Measurements from ENCODE around the gene EDA. TPM values are rescaled to one million over a fixed set of nuclear protein-coding genes. Genes with fewer than 3 reads are reported as not detected.

The EDA gene
- total RNA-seq, 4 donors from 2014 or later, result 0.37 to 12.4 (median 3.8) TPM

DNA sequence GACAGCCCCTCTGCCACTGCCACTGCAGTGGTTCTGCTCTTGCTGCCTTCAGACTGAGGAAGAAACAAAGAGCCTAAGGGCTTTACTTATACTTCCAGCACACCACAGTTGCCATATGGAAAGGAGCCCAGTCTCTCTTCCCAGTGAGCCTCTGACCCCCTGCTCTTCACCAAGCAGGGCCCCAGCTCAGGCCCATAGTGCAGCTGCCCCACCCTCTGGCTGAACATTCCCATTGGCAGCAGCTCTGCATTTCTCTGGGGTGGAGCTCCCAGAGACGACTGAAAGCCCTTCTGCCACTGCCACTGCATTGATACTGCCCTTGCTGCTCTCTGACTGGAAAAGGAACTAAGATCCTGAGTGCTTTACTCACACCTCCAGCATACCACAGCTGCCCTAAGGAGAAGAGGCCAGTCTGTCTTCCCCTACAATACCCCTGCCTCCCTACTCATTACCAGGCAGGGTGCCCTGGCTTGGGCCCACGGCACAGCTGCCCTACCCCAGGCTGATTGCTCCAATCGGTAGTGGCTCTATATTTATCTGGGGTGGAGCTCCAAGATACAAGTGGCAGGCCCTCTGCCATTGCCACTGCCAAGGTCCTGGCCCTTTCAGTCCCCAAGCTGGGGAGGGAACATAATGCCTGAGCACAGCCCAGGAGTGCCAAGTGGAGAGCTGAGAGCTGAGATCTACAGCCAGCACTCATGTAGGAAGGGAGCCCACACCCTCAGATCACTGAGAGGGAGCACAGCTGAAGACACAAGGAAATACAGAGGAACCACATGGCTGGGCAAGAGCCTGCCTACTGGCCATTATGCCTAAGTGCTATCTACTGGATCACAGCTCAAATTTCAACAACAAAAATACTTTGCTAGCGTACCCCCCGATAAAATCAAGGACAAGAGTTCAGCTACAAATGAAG is 397.8 kb downstream of the EDA start:
- H3K9me3 ChIP-seq, result no peaks in the 10 kb centered on the region
- intact Hi-C loops (cut with DNase I; ENCODE audit: low total_unique reads), result no loop called here
- in situ Hi-C loops (cut with MboI; ENCODE audit: low pct_ligation_motif_present in 1 of 4, low pct_unique_long_range_greater_than_20kb in 1 of 4, low sequenced_read_pairs in 3 of 4), result no loop called here
- no peak overlapping the region for H3K27ac ChIP-seq
- no peaks in the 10 kb centered on the region for H3K27me3 ChIP-seq
- TF ChIP-seq POLR2A (IDR thresholded peaks at IDR 0.05), result no peak
- TF ChIP-seq POLR2AphosphoS5 (IDR thresholded peaks at IDR 0.05), result no peak
- TF ChIP-seq EP300 (IDR thresholded peaks at IDR 0.05; ENCODE audit: low read depth), result no peak
- TF ChIP-seq, protein P1, sequence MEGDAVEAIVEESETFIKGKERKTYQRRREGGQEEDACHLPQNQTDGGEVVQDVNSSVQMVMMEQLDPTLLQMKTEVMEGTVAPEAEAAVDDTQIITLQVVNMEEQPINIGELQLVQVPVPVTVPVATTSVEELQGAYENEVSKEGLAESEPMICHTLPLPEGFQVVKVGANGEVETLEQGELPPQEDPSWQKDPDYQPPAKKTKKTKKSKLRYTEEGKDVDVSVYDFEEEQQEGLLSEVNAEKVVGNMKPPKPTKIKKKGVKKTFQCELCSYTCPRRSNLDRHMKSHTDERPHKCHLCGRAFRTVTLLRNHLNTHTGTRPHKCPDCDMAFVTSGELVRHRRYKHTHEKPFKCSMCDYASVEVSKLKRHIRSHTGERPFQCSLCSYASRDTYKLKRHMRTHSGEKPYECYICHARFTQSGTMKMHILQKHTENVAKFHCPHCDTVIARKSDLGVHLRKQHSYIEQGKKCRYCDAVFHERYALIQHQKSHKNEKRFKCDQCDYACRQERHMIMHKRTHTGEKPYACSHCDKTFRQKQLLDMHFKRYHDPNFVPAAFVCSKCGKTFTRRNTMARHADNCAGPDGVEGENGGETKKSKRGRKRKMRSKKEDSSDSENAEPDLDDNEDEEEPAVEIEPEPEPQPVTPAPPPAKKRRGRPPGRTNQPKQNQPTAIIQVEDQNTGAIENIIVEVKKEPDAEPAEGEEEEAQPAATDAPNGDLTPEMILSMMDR (IDR thresholded peaks at IDR 0.05), result no peak
- 44 to 60% methylated on average over 1 to 5 of the region's 5 CpGs for WGBS, 2 donors (ENCODE audit: low coverage in 1 of 2)
- no peaks in the 10 kb centered on the region for H3K4me1 ChIP-seq
- no peak for DNase-seq
- no peak overlapping the region for H3K4me3 ChIP-seq
- no peaks in the 10 kb centered on the region for H3K36me3 ChIP-seq

DNA sequence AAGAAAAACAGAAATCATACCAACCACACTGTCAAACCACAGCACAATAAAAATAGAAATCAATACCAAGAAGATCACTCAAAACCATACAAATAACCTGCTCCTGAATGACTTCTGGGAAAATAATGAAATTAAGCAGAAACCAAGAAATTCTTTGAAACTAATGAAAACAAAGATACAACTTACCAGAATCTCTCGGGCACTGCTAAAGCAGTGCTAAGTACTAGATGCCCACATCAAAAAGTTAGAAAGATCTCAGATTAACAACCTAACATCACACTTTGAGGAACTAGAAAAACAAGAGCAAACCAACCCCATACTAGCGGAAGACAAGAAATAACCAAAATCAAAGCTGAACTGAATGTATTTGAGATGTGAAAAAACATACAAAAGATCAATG is 400.6 kb downstream of the EDA start:
- WGBS, 2 donors (ENCODE audit: low coverage in 1 of 2), result 83 to 100% methylated on average over 1 to 2 of the region's 2 CpGs
- no peak for DNase-seq
- H3K36me3 ChIP-seq, result no peaks in the 10 kb centered on the region
- no peak overlapping the region for H3K27ac ChIP-seq
- TF ChIP-seq EP300 (IDR thresholded peaks at IDR 0.05; ENCODE audit: low read depth), result no peak
- no peaks in the 10 kb centered on the region for H3K9me3 ChIP-seq
- in situ Hi-C loops (cut with MboI; ENCODE audit: low pct_ligation_motif_present in 1 of 4, low pct_unique_long_range_greater_than_20kb in 1 of 4, low sequenced_read_pairs in 3 of 4), result no loop called here
- no peaks in the 10 kb centered on the region for H3K27me3 ChIP-seq
- intact Hi-C loops (cut with DNase I; ENCODE audit: low total_unique reads), result no loop called here
- no peaks in the 10 kb centered on the region for H3K4me1 ChIP-seq
- H3K4me3 ChIP-seq, result no peak overlapping the region

DNA sequence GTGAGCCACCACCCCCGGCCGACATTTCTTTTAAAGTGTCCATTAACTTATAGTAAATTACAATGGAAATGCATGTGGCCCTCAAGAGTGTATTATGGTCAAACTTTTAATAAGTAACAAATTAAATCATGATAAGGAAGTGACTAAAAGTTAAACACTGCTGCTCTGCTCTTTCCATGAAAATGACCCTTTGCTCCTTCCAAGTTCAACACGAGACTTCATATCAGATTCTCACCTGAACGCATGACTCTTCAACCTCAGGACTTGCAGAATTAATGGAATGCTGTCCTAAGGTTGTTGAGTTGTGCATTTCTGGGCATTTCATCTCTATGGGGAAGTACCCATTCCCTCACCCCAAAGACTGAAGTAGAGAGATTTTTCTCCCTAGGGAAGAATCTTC is 406.7 kb downstream of the EDA start:
- Histone ChIP-seq H3K27ac (no peak overlapping the region), H3K4me3 (no peak overlapping the region), H3K27me3 (no peaks in the 10 kb centered on the region), H3K9me3 (no peaks in the 10 kb centered on the region), H3K4me1 (no peaks in the 10 kb centered on the region), H3K36me3 (no peaks in the 10 kb centered on the region)
- DNase-seq, result no peak
- intact Hi-C loops (cut with DNase I; ENCODE audit: low total_unique reads) (no loop called here), in situ Hi-C loops (cut with MboI; ENCODE audit: low pct_ligation_motif_present in 1 of 4, low pct_unique_long_range_greater_than_20kb in 1 of 4, low sequenced_read_pairs in 3 of 4) (no loop called here)
- TF ChIP-seq EP300 (IDR thresholded peaks at IDR 0.05; ENCODE audit: low read depth), result no peak
- no peak for TF ChIP-seq POLR2AphosphoS5 (IDR thresholded peaks at IDR 0.05)
- TF ChIP-seq POLR2A (IDR thresholded peaks at IDR 0.05), result no peak
- TF ChIP-seq, protein P1 (IDR thresholded peaks at IDR 0.05), result no peak
- 74% methylated on average over 4 of the region's 4 CpGs; no CpG with 5 or more reads in 1 of the 2 donors for WGBS, 2 donors (ENCODE audit: low coverage in 1 of 2)

DNA sequence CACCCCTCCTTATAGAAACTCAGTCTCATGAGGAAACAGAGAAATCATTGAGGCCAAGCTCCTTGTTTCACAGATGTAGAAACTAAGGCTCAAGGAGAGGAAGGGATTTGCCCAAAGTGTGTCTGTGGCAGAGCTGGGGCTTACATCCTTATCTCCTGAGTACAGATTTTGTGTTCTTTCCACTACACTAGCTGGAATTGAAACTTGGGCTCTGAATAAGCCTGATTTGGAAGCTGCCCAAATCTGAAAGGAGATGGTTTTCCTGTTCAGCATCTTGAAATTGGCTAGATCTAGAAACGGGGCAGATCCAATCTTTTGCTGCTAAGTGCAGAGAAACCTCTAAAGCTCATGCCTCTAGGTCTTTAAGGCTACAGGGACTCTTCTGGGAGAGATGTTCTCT is 409.6 kb downstream of the EDA start:
- intact Hi-C loops (cut with DNase I; ENCODE audit: low total_unique reads) (no loop called here), in situ Hi-C loops (cut with MboI; ENCODE audit: low pct_ligation_motif_present in 1 of 4, low pct_unique_long_range_greater_than_20kb in 1 of 4, low sequenced_read_pairs in 3 of 4) (loop anchor here in 2 of 4 donors (25.0 kb wide), 1 partner anchor 488 kb away; no protein-coding TSS in a partner anchor)
- Histone ChIP-seq H3K36me3 (no peaks in the 10 kb centered on the region), H3K9me3 (no peaks in the 10 kb centered on the region), H3K27ac (no peak overlapping the region), H3K4me1 (no peaks in the 10 kb centered on the region), H3K4me3 (no peak overlapping the region), H3K27me3 (no peaks in the 10 kb centered on the region)
- WGBS, 2 donors (ENCODE audit: low coverage in 1 of 2), result 29% methylated on average over 1 of the region's 1 CpG; no CpG with 5 or more reads in 1 of the 2 donors
- DNase-seq, result no peak
- TF ChIP-seq, protein P1 (IDR thresholded peaks at IDR 0.05), result no peak
- TF ChIP-seq POLR2A (IDR thresholded peaks at IDR 0.05) (no peak), POLR2AphosphoS5 (IDR thresholded peaks at IDR 0.05) (no peak), EP300 (IDR thresholded peaks at IDR 0.05; ENCODE audit: low read depth) (no peak)
